GM19239 (cell line): Measurements from ENCODE around the gene RAMAC.
"Not testable (repeated sequence)": the region's sequence is repeated elsewhere in the genome, so short reads cannot be mapped to it uniquely, and the experiment has no call there.

Experiments used
- DNase-seq: peaks from one replicate; pipeline ENCODE4 v3.0.0; 2011; ENCODE audit warnings: low spot score; ENCODE audit not compliant: insufficient read length
- FAIRE-seq: peaks from 2 replicates; lab custom pipeline; 2011; peaks lifted over from hg19 to GRCh38; lab: Jason Lieb, UNC

The RAMAC gene

DNA sequence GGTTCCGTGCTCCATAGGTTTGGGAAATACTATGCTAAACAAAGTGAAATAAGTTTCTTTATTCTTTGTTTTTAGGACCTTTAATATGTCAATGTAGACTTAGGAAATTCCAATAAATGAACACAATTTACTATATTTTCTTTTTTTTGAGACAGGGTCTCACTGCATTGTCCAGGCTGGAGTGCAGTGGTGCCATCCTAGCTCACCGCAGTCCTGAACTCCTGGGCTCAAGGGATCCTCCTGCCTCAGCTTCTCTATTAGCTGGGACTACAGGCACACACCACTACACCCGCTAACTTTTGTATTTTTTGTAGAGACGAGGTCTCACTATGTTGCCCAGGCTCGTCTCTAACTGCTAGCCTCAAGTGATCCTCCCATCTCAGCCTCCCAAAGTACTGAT lies 21.1 kb upstream of the RAMAC start:
- FAIRE-seq: no peak

DNA sequence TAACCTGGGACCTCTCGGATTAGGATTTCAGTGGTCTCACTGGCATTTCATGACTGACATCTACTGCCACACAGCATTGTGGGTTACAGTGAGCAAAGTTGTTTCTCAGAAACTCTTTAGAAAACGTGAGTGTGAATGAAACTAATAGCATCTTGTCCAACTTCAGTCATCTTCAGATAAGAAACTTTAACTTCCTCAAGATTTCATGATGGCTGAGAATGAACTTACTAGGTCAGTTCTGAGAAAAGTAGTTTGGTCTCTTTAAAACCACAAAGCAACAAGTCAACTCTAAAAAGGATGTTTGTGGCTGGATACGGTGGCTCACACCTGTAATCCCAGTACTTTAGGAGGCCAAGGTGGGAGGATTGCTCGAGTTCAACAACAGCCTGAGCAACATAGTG lies 19.3 kb upstream of the RAMAC start:
- FAIRE-seq (peak; percentile 70), DNase-seq (peak; percentile 17)

More for the DNA sequence above, 21.1 kb upstream of the RAMAC start:
- no peak for DNase-seq

- FAIRE-seq (no peak), DNase-seq (no peak)
These were observed 17.9 kb upstream of the RAMAC start for GRCh38 chr15:82968066-82968465.

GRCh38 chr15:82969353-82969752 lies 16.7 kb upstream of the RAMAC start:
- FAIRE-seq (no peak), DNase-seq (no peak)

- no peak for FAIRE-seq
- no peak for DNase-seq
These were observed 15.8 kb upstream of the RAMAC start for GRCh38 chr15:82970078-82970686.

DNA sequence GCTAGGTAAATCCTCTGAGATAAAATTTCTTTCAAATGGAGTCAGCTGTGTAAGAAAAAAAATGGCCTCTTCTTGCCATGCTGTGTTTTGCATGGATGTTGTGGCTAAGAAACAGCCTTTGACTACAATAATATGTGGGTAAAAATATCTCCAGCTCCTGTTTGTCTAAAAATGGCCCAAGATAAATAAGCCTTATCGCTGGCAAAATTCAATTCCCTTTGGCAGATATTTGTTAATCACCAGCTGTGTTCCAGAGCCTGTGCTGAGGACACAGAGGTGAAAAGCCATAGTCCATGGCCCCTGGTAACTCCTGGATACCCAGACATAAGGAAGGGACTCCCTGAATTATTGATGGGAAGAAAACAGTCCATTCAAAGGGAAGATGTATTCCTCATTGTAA lies 15.3 kb upstream of the RAMAC start:
- FAIRE-seq (no peak), DNase-seq (no peak)

DNA sequence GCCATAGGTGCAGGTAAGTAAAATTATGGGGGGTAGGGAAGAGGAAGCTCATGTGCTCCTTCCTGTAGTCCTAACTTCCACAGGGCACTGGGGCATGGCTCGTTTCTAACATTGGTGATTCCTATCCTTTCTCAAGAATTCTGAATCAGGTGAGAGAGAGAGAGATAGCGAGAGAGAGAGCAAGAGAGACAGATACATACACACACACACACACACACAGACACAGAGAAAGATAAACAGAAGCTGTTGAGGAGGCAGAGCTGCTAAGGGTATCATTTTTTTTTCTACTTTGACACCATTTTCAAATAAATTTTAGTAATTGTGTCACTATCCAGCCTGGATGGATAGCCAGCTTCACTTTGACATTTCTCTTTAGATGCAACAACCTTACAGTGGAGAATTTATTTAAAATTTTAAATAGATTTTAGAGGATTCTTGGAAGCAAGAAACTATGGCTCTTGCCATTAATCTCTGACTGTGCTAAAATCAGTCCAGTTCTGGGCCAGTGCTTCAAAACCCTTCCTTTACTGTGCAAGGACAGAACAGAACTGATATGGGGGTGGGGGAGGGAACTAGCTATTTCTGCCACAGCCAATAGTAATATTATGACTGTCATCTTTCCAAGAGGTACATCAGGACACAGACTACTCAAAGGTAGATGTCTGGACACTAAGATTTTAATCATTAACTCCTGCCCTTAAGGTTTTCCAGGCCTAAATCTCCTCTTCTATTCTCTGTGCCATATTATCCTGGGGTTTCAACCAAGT lies 14.6 kb upstream of the RAMAC start:
- DNase-seq: no peak

GRCh38 chr15:82972990-82973389 lies 13.0 kb upstream of the RAMAC start:
- no peak for FAIRE-seq

More for the DNA sequence above, 14.6 kb upstream of the RAMAC start:
- no peak for FAIRE-seq

DNA sequence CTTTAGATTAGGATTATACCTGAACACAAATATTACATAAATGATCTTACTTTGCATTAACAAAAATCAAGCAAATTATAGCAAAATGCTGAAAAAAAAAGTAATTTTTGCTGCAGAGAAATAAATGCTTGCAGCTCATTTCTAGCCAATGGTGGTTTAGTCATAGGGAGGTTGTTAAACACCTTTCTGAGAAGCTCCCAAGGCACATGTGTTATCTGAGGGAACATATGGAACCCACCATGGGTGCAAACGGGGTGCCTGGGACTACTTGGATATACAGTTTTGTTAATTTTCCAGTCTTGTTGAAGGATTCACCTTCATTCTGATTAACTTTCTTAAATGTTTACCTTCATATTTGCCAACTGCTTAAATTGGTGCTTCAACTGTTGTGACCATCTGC lies 8.9 kb upstream of the RAMAC start:
- DNase-seq: no peak
- FAIRE-seq: no peak

More at GRCh38 chr15:82972990-82973389, 13.0 kb upstream of the RAMAC start:
- no peak for DNase-seq

DNA sequence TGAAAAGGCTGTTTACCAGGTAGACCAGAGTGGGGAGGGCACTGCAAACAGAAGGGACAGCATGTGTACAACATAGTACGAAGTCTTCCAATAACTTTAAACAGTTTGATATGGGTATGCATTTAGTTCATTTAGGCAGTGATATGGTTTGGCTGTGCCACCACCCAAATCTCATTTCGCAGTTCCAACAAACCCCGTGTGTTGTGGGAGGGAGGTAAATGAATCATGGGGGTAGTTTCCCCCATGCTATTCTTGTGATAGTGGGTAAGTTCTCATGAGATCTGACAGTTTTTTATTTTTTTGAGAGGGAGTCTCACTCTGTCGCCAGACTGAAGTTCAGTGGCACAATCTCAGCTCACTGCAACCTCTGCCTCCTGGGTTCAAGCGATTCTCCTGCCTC lies 7.6 kb upstream of the RAMAC start:
- no peak for FAIRE-seq
- DNase-seq: no peak

DNA sequence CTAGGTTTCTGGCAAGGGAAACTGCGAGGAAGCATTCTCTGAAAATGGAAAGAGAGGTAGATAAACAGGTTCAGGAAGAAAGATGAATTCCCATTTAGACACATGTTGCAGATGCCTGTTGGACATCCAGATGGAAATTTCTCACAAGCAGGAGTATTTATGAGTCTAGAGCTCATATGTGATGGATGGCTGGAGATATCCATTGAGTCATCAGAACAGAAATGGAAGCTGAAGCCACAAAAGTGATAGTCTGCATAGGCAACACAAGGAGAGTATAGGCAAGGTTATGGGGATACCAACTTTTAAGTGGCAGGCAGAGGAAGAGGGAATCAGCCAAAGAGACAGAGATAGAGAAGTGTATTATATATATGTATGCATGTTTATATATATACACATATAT lies 6.3 kb upstream of the RAMAC start:
- no peak for FAIRE-seq
- DNase-seq: no peak

DNA sequence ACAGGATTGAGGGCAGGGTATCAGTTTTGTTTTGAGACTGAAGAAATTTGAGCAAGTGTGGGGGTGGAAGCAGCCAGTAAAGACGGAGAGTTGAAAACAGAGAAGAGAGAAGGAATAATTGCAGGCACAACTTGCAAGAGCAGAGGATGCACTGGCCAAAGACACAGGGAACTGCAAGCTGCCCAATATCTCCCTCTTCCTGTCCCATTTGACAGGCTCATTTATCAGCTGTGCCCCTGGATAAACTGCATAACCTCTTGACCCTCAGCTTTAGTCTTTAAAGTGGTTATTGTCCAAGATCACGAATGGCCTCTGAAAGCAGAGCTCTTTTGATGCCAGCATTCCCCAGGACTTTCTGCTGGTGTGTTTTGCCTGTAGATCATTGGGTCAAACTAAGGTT lies 5.0 kb upstream of the RAMAC start:
- no peak for DNase-seq
- no peak for FAIRE-seq

- FAIRE-seq: no peak
- DNase-seq: peak; percentile 34
These were observed 401 bp downstream of the RAMAC start for GRCh38 chr15:82986442-82986780.

- no peak for DNase-seq
- FAIRE-seq: no peak
These were observed 6.5 kb downstream of the RAMAC start for GRCh38 chr15:82992436-82992998.

DNA sequence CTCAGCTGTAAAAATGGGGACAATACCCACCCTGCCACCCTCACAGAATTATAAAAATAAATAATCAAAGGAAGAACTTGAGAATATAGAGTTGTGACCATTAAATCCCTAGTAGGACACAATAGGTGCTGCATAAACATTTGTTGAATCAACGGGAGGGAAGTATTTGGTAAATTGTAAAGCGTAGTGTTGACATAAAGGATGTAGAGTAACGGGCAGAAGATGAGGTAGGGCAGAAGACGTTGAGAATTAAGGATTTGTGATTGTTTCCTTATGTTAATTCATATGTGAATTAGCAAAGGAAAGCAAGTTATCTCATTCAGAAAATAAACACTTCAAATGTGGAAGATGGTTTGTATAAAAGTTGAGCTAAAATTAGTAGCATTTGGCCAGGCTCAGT lies 7.1 kb downstream of the RAMAC start:
- no peak for DNase-seq
- FAIRE-seq: no peak

DNA sequence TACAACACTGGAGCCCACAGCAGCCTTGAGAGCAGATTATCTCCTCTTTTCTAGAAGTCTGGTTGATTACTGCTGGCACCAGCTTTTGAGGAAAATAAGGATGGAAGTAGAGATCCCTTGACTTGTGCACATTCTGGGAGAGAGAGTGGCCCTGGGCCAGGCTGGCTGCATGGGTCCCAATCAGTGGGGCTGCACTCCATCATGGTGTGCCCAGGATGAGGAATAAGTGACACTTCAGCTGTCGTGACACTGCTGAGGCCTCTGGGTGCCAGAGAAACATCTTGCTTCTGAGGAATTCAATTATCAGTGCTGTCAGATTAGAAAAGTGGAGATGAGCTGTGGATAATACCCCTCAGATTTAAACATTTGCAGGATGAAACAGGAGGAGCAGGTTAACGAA lies 9.1 kb downstream of the RAMAC start:
- FAIRE-seq (no peak), DNase-seq (no peak)

- FAIRE-seq (no peak), DNase-seq (no peak)
These were observed 9.9 kb downstream of the RAMAC start for GRCh38 chr15:82995938-82996337.

GRCh38 chr15:82999426-82999825 lies 13.4 kb downstream of the RAMAC start:
- DNase-seq (no peak), FAIRE-seq (no peak)

DNA sequence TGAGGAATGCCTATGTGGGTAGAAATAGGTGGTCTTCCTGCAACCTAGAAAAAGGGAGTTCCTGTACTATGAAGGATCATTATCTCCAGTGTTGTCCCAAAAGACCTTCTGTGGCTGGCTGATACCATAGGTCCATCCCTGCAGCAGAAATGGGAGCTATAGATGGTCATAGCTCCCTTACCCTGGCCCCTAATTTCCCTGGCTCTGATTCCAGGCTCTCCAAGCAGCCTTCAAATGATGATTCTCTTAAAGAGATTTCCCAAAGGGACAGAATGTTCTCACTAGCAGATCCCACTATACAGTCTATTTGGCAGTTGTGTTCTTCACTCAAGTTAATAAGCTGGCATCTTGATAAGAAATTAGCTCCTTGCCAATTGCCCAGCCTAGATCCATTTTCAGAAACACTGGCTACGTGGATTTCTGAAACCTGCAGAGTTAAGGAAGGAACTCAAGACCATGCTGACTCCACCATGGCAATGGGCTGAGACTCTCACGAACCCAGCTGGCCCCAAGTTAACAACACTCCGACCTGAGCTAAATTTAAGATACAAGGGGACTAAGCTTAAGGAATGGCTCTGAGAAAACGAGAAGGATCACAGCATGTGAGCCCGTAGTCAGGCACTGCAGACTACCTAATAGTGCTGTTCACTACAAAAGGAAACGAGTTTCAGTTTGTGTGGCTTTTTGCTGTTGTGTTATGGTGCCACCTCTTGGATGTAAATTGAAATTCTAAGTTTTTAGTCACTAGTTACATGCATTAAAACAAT lies 14.1 kb downstream of the RAMAC start:
- DNase-seq: peak; percentile 65
- peak; percentile 81 for FAIRE-seq

DNA sequence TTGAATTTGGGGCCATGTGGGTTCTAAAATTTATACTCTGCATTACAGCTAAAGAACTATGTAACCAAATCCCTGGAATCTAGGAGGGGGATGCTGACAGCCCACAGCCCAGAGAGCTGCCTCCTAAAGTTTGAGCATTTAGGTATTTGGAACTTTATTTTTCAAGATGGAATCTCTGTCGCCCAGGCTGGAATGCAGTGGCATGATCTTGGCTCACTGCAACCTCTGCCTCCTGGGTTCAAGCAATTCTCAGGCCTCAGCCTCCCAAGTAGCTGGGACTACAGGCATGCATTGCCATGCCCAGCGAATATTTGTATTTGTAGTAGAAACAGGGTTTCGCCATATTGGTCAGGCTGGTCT lies 14.6 kb downstream of the RAMAC start:
- not testable (repeated sequence) for DNase-seq, FAIRE-seq

GRCh38 chr15:83010709-83011270 lies 24.8 kb downstream of the RAMAC start:
- peak; percentile 78 for DNase-seq
- peak; percentile 83 for FAIRE-seq
